Kidney epithelial cell (primary cell): Measurements from ENCODE around the gene CANT1. TPM values are rescaled to one million over a fixed set of nuclear protein-coding genes. Genes with fewer than 3 reads are reported as not detected.

Experiments
- DNase-seq: peaks from one replicate; pipeline ENCODE4 v3.0.0-alpha.2; 2010; ENCODE audit warnings: low read depth
- H3K27me3 ChIP-seq: 2 replicates; pipeline ENCODE4 v1.6.0; 2011; ENCODE audit warnings: low read length; ENCODE audit not compliant: control insufficient read depth, insufficient read depth
- H3K36me3 ChIP-seq: 2 replicates; pipeline ENCODE4 v1.5.1; 2011; ENCODE audit warnings: low read length; ENCODE audit not compliant: control insufficient read depth, insufficient read depth
- H3K4me3 ChIP-seq: 2 replicates; pipeline ENCODE4 v1.5.1; 2011; ENCODE audit warnings: low read depth, mild to moderate bottlenecking, control low read depth, low read length
- CTCF ChIP-seq: IDR thresholded peaks from 2 replicates; pipeline ENCODE4 v1.5.1; 2011; ENCODE audit warnings: mild to moderate bottlenecking, moderate library complexity, low read length, control low read depth, inconsistent platforms; ENCODE audit not compliant: insufficient read depth, poor library complexity, severe bottlenecking
- total RNA-seq: library from RNA; depleted of rRNA; stranded (reverse); fragments of >200 nt; gene quantifications from 2 replicates; pipeline ENCODE4 v1.2.3, GENCODE V29; 2015

The CANT1 gene
- total RNA-seq, 1 donor from 2014 or later = 54.6 TPM

- Histone ChIP-seq H3K4me3 (no peak overlapping the region), H3K36me3 (peaks cover under 1% of the 10 kb centered on the region), H3K27me3 (no peaks in the 10 kb centered on the region)
- TF ChIP-seq CTCF = no peak
- DNase-seq = no peak
Observed at GRCh38 chr17:78986649-78987328, 22.8 kb downstream of the CANT1 start.

GRCh38 chr17:78986048-78986648 lies 23.4 kb downstream of the CANT1 start:
- Histone ChIP-seq H3K4me3 (no peak overlapping the region), H3K36me3 (no peaks in the 10 kb centered on the region), H3K27me3 (no peaks in the 10 kb centered on the region)
- TF ChIP-seq CTCF = no peak
- DNase-seq = no peak

- no peaks in the 10 kb centered on the region for H3K27me3 ChIP-seq
- no peaks in the 10 kb centered on the region for H3K36me3 ChIP-seq
- TF ChIP-seq CTCF = no peak
- no peak for DNase-seq
- no peak overlapping the region for H3K4me3 ChIP-seq
Observed at GRCh38 chr17:78985395-78985794, 24.2 kb downstream of the CANT1 start.

- no peak for TF ChIP-seq CTCF
- no peak overlapping the region for H3K4me3 ChIP-seq
Observed at GRCh38 chr17:78981010-78981888, 28.3 kb downstream of the CANT1 start.

GRCh38 chr17:78980624-78980972 lies 29.0 kb downstream of the CANT1 start:
- no peak for TF ChIP-seq CTCF
- no peak for DNase-seq
- Histone ChIP-seq H3K36me3 (peaks cover 1% of the 10 kb centered on the region), H3K4me3 (no peak overlapping the region), H3K27me3 (no peaks in the 10 kb centered on the region)

More at GRCh38 chr17:78981010-78981888, 28.3 kb downstream of the CANT1 start:
- DNase-seq = no peak
- Histone ChIP-seq H3K27me3 (no peaks in the 10 kb centered on the region), H3K36me3 (peaks cover 1% of the 10 kb centered on the region)
